IPS-15b (cell line): ENCODE data around the gene FSTL3.
"Not testable (repeated sequence)": the region's sequence is repeated elsewhere in the genome, so short reads cannot be mapped to it uniquely, and the experiment has no call there.

Source experiments
- H3K27me3 ChIP-seq: one replicate; pipeline ENCODE4 v1.6.1; 2013; ENCODE audit warnings: low read length; ENCODE audit not compliant: control insufficient read depth, insufficient read depth
- H3K36me3 ChIP-seq: one replicate; pipeline ENCODE4 v1.6.1; 2013; ENCODE audit warnings: low read length; ENCODE audit not compliant: control insufficient read depth, insufficient read depth
- H3K4me1 ChIP-seq: one replicate; pipeline ENCODE4 v1.6.1; 2013; ENCODE audit warnings: mild to moderate bottlenecking, low read length; ENCODE audit not compliant: control insufficient read depth, insufficient read depth
- H3K4me3 ChIP-seq: one replicate; pipeline ENCODE4 v1.5.1; 2013; ENCODE audit warnings: low read depth, low read length
- H3K9ac ChIP-seq: one replicate; pipeline ENCODE4 v1.6.1; 2013; ENCODE audit warnings: low read depth, mild to moderate bottlenecking, low read length
- H3K9me3 ChIP-seq: one replicate; pipeline ENCODE4 v1.6.1; 2013; ENCODE audit warnings: mild to moderate bottlenecking, low read length; ENCODE audit not compliant: control insufficient read depth, insufficient read depth

FSTL3 gene

GRCh38 chr19:676339-677105 lies at the start of gene FSTL3:
TSS of gene FSTL3 (plus strand) at chr19:676392. CDS start at chr19:676424, 32 bp downstream.
- Histone ChIP-seq H3K4me1 (no peaks in the 10 kb centered on the region), H3K9ac (no peak within 1 kb of the TSS), H3K27me3 (peaks cover 7% of the 10 kb centered on the region), H3K4me3 (no peak within 1 kb of the TSS), H3K36me3 (no peaks in the 10 kb centered on the region), H3K9me3 (no peaks in the 10 kb centered on the region)

DNA sequence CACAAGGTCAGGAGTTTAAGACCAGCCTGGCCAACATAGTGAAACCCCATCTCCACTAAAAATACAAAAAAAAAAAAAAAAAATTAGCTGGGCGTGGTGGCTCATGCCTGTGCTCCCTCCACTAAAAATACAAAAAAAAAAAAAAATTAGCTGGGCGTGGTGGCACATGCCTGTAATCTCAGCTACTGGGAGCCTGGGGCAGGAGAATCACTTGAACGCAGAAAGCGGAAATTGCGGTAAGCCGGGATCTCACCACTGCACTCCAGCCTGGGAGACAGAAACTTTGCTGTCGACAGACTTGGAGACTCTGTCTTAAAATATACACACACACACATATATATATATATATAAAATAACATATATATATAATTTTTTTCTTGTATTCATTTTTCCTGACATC lies 49.6 kb upstream of the FSTL3 start:
- not testable (repeated sequence) for H3K4me3 ChIP-seq, H3K27me3 ChIP-seq, H3K9me3 ChIP-seq, H3K4me1 ChIP-seq, H3K9ac ChIP-seq
- H3K36me3 ChIP-seq, result peaks cover 63% of the 10 kb centered on the region

GRCh38 chr19:628168-628567 lies 48.0 kb upstream of the FSTL3 start:
- Histone ChIP-seq H3K4me1 (no peaks in the 10 kb centered on the region), H3K4me3 (no peak overlapping the region), H3K36me3 (peaks cover 48% of the 10 kb centered on the region), H3K9ac (no peak overlapping the region), H3K27me3 (no peaks in the 10 kb centered on the region), H3K9me3 (no peaks in the 10 kb centered on the region)

DNA sequence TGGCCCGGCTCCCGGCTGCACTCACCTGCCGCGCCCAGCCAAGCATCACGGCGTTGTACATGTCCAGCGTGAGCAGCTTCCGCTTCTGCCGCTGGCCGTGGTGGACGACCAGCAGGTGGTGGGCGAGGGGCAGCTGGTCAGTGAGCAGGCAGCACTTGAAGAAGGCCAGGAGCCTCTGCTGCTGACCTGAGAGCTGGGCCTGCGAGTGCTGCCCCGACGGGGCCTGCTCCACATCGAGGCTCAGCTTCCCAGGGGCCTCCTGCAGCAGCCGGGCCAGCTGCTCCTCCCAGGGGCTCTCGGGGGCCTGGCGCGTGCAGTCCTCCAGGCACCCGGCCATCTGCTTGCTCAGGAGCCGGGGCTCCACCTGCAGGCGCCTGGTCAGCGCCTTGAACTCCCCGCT lies 46.7 kb upstream of the FSTL3 start:
- H3K4me3 ChIP-seq, H3K27me3 ChIP-seq, H3K9ac ChIP-seq, H3K4me1 ChIP-seq, H3K9me3 ChIP-seq: not testable (repeated sequence)
- H3K36me3 ChIP-seq, result peaks cover 35% of the 10 kb centered on the region

DNA sequence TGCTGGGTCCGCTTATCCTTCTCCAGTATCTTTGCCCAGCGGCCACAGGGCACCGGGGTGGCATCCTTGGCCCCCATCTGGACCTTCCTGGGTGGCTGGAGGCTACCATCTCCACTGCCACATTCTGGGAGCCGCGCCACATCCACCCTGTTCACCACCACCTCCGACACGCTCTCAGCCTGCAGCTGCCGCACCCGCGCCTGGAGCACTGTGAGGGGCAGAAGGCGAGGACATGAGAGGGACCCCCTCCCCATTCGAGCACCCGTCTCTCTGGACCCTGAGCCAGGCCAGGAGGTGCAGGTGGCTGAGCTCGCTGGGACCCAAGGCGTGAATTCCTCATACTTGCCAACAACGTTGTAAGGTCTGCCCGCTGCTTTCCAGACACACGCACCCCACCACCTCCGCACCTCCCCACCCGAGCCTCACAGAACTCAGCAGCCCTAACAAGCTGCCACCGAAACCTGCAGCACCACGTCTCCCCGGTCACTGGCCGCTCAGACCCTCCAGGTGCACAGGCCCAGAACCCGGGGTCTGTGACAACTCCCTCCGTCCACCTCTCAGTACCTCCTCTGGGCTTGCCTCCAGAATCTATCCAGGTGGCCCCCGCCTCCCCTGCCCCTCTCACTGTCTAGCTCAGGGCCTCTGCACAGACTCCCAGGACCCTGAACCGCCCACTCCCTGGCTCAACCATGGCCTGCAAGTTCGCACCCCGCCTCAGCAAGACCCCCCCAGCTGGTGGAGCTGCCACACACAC lies 46.1 kb upstream of the FSTL3 start:
- Histone ChIP-seq H3K4me3 (no peak overlapping the region), H3K9ac (no peak overlapping the region), H3K27me3 (no peaks in the 10 kb centered on the region), H3K36me3 (peaks cover 29% of the 10 kb centered on the region), H3K9me3 (no peaks in the 10 kb centered on the region), H3K4me1 (no peaks in the 10 kb centered on the region)

GRCh38 chr19:632579-633067 lies 43.6 kb upstream of the FSTL3 start:
- H3K4me1 ChIP-seq, result no peaks in the 10 kb centered on the region
- H3K36me3 ChIP-seq, result peaks cover 21% of the 10 kb centered on the region
- peaks cover 3% of the 10 kb centered on the region for H3K27me3 ChIP-seq
- H3K9me3 ChIP-seq, result no peaks in the 10 kb centered on the region
- peak overlapping the region; percentile 89 for H3K9ac ChIP-seq
- peak overlapping the region; percentile 93 for H3K4me3 ChIP-seq

- Histone ChIP-seq H3K27me3 (peaks cover 6% of the 10 kb centered on the region), H3K4me3 (peak within 1 kb of the TSS; percentile 93), H3K9ac (peak within 1 kb of the TSS; percentile 89), H3K9me3 (no peaks in the 10 kb centered on the region), H3K4me1 (no peaks in the 10 kb centered on the region), H3K36me3 (peaks cover 20% of the 10 kb centered on the region)
Measured at GRCh38 chr19:633068-633785, 43.0 kb upstream of the FSTL3 start, which contains the start of gene POLRMT. TSS of gene POLRMT (minus strand) at chr19:633537. CDS start at chr19:633512, 25 bp downstream.

DNA sequence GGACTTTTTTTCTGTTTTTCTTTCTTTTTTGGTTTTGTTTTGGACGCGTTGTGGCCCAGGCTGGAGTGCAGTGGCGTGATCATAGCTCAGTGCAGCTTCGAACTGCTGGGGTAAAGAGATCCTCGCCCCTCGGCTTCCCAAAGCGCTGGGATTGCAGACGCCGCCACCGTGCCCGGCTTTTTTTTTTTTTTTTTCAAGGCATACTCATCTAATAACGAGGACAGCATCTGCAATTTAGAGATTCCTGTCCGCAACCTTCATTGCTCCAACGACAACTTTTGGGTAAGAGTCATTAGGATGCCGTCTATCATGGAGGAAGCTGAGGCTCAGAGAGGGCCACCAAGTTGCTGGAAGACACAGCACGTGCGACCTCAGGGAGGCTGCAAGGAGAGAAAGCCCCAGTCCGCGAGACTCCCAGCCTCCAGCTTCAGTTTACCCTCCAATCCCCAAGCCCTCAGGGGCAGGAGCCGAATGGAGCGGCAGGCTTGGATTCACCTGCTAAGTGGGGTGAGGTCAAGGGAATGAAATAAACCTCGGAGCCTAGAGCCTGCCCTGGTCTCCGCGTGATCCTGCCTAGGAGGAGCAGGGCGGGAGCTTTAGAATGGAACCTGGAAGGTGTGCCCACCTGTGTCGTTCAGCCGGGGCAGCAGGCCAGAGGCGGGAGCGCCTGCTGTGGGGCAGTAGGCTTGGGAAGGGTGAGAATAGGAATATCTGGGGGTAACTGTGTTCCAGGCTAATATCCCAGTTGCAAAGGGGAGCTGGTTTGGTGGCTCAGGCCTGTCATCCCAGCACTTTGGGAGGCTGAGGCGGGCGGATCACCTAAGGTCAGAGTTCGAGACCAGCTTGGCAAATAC lies 42.2 kb upstream of the FSTL3 start:
- Histone ChIP-seq H3K27me3 (peaks cover 6% of the 10 kb centered on the region), H3K9me3 (no peaks in the 10 kb centered on the region), H3K4me3 (peak overlapping the region; percentile 93), H3K4me1 (no peaks in the 10 kb centered on the region), H3K36me3 (peaks cover 14% of the 10 kb centered on the region), H3K9ac (peak overlapping the region; percentile 70)

GRCh38 chr19:634975-635652 lies 41.1 kb upstream of the FSTL3 start:
- Histone ChIP-seq H3K9me3 (no peaks in the 10 kb centered on the region), H3K36me3 (peaks cover 7% of the 10 kb centered on the region), H3K4me1 (no peaks in the 10 kb centered on the region), H3K9ac (no peak overlapping the region), H3K4me3 (no peak overlapping the region), H3K27me3 (peaks cover 8% of the 10 kb centered on the region)

DNA sequence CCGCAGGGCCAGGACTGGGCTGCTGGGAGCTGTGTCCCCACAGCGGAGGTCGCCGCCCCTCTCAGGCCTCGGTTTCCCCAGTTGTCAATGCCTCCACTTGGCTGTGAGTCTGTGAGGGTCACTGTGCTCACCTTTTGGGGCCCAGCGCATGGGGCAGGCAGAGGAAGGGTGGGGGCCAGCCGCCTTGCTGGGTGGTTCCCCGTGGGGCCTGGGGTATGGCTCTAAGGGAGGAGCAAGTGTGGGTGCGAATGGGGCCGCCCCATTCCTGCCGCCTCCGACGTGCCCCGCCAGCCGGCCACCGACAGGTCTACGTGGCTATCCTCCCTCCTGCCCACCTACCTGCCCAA lies 37.3 kb upstream of the FSTL3 start:
- no peak overlapping the region for H3K9ac ChIP-seq
- H3K4me1 ChIP-seq, result no peaks in the 10 kb centered on the region
- H3K27me3 ChIP-seq, result peaks cover 8% of the 10 kb centered on the region
- H3K36me3 ChIP-seq, result peaks cover under 1% of the 10 kb centered on the region
- H3K9me3 ChIP-seq, result no peaks in the 10 kb centered on the region
- peak overlapping the region; percentile 54 for H3K4me3 ChIP-seq
